GM23338 (cell line): ENCODE results near the gene OLFML3. TPM values are rescaled to one million over a fixed set of nuclear protein-coding genes. Genes with fewer than 3 reads are reported as not detected.

Experiments used
- ATAC-seq: fragments of 200-7000 bp; cut with Tn5 transposase; 3 replicates; pipeline ENCODE4 v1.9.1; 2020
- DNase-seq: peaks from one replicate; pipeline ENCODE4 v3.0.0-alpha.2; 2015; ENCODE audit warnings: low spot score
- H2AFZ ChIP-seq: fragments of 200-600 bp; sonication (generic); 2 replicates; pipeline ENCODE4 v1.8.0; 2016; ENCODE audit warnings: antibody characterized with exemption, mild to moderate bottlenecking, moderate library complexity
- H3F3A ChIP-seq: fragments of 200-600 bp; sonication (generic); replicated peaks from 2 replicates; pipeline ENCODE4 v1.8.0; 2017; ENCODE audit warnings: antibody characterized with exemption, mixed run types, low read depth
- H3K27ac ChIP-seq: fragments of 200-600 bp; sonication (generic); 2 replicates; pipeline ENCODE4 v1.6.1; 2016; ENCODE audit warnings: low read depth
- H3K27me3 ChIP-seq: fragments of 200-600 bp; sonication (generic); 2 replicates; pipeline ENCODE4 v1.8.0; 2016; ENCODE audit warnings: mild to moderate bottlenecking, mixed run types, moderate library complexity; ENCODE audit not compliant: insufficient read depth
- H3K36me3 ChIP-seq: fragments of 200-600 bp; sonication (generic); 2 replicates; pipeline ENCODE4 v1.8.0; 2016; ENCODE audit warnings: mild to moderate bottlenecking; ENCODE audit not compliant: insufficient read depth
- H3K4me1 ChIP-seq: fragments of 200-600 bp; sonication (generic); 2 replicates; pipeline ENCODE4 v1.8.0; 2016; ENCODE audit warnings: mild to moderate bottlenecking, moderate library complexity; ENCODE audit not compliant: insufficient read depth
- H3K4me2 ChIP-seq: fragments of 200-600 bp; sonication (generic); 2 replicates; pipeline ENCODE4 v1.7.1; 2017; ENCODE audit warnings: mixed run types
- H3K4me3 ChIP-seq: fragments of 200-600 bp; sonication (generic); 2 replicates; pipeline ENCODE4 v1.6.1; 2016; ENCODE audit warnings: mixed run types
- H3K79me2 ChIP-seq: fragments of 200-600 bp; sonication (generic); replicated peaks from 2 replicates; pipeline ENCODE4 v1.8.0; 2017; ENCODE audit warnings: mild to moderate bottlenecking; ENCODE audit not compliant: insufficient read depth
- H3K9me2 ChIP-seq: fragments of 200-600 bp; sonication (generic); 2 replicates; pipeline ENCODE4 v1.8.0; 2017; ENCODE audit not compliant: insufficient read depth
- H4K20me1 ChIP-seq: fragments of 200-600 bp; sonication (generic); replicated peaks from 2 replicates; pipeline ENCODE4 v1.8.0; 2017; ENCODE audit warnings: mild to moderate bottlenecking; ENCODE audit not compliant: insufficient read depth
- H3K27ac Mint-ChIP-seq: 2 replicates; pipeline ENCODE4 v1.8.0; 2020; ENCODE audit warnings: inconsistent platforms, mild to moderate bottlenecking, moderate library complexity, mixed read lengths
- H3K27me3 Mint-ChIP-seq: 3 replicates; pipeline ENCODE4 v1.8.0; 2022; ENCODE audit warnings: low read depth, mild to moderate bottlenecking, moderate library complexity, mixed read lengths, inconsistent platforms; ENCODE audit not compliant: insufficient read depth, poor library complexity
- H3K36me3 Mint-ChIP-seq: 3 replicates; pipeline ENCODE4 v1.8.0; 2021; ENCODE audit warnings: low read depth, mild to moderate bottlenecking, inconsistent platforms, moderate library complexity, mixed read lengths
- H3K4me1 Mint-ChIP-seq: 3 replicates; pipeline ENCODE4 v1.8.0; 2020; ENCODE audit warnings: mild to moderate bottlenecking, inconsistent platforms, mixed read lengths
- H3K4me3 Mint-ChIP-seq: 3 replicates; pipeline ENCODE4 v1.8.0; 2021; ENCODE audit warnings: moderate library complexity, mild to moderate bottlenecking, inconsistent platforms, mixed read lengths
- H3K9me3 Mint-ChIP-seq: 3 replicates; pipeline ENCODE4 v1.8.0; 2020; ENCODE audit warnings: moderate library complexity, mild to moderate bottlenecking, inconsistent platforms, mixed read lengths
- CREB1 ChIP-seq: fragments of 250-450 bp; sonication (Bioruptor Pico); IDR thresholded peaks from 2 replicates; pipeline ENCODE4 v1.5.0; 2020; ENCODE audit warnings: low read depth, mild to moderate bottlenecking, moderate library complexity
- CTCF ChIP-seq, 2 experiments: fragments of 200-600 bp in 1 of 2; sonication (generic) in 1 of 2; conservative IDR thresholded peaks; 2 replicates each; pipeline versions ENCODE4 v1.5.1 to v1.6.1; 2016 to 2017; ENCODE audit warnings: antibody characterized with exemption in 2 of 2, low read depth in 2 of 2, mild to moderate bottlenecking in 2 of 2, moderate library complexity in 1 of 2
- ETS1 ChIP-seq: IDR thresholded peaks from 2 replicates; pipeline ENCODE4 v1.6.1; 2016; ENCODE audit warnings: antibody characterized with exemption
- EZH2phosphoT487 ChIP-seq: fragments of 200-600 bp; sonication (generic); IDR thresholded peaks from one replicate; pipeline ENCODE4 v1.8.1; 2018; ENCODE audit warnings: antibody characterized with exemption; ENCODE audit not compliant: unreplicated experiment
- POLR2AphosphoS5 ChIP-seq: IDR thresholded peaks from 2 replicates; pipeline ENCODE4 v1.6.1; 2016; ENCODE audit warnings: antibody characterized with exemption, low read depth
- REST ChIP-seq: IDR thresholded peaks from one replicate; pipeline ENCODE4 v1.6.1; 2018; ENCODE audit warnings: antibody characterized with exemption; ENCODE audit not compliant: unreplicated experiment
- ZNF462 ChIP-seq: fragments of 250-450 bp; sonication (Bioruptor Pico); IDR thresholded peaks from 2 replicates; pipeline ENCODE4 v1.5.0; 2020; ENCODE audit warnings: mild to moderate bottlenecking, moderate library complexity
- polyA plus RNA-seq: library from polyadenylated mRNA; unstranded; fragments of >200 nt; fragmentation: Nextera tagmentation; extraction: Ambion mirVana; gene quantifications from 2 replicates; pipeline ENCODE4 v1.2.1, GENCODE V29; 2016
- total RNA-seq: library from RNA; depleted of rRNA; stranded (reverse); fragments of >200 nt; shearing (Covaris generic); gene quantifications from 2 replicates; pipeline ENCODE4 v1.2.3, GENCODE V29; 2014

OLFML3 gene
- total and polyA plus RNA-seq, 2 experiments from 2014 or later: 42.8 to 69.9 TPM

GRCh38 chr1:113972954-113973353 is 6.3 kb upstream of the OLFML3 start (continued):
- no peak for TF ChIP-seq ZNF462 (CRISPR knock-in tag)
- TF ChIP-seq POLR2AphosphoS5: no peak
- TF ChIP-seq CREB1: no peak
- TF ChIP-seq REST: no peak

- H3K9me2 ChIP-seq: no peaks in the 10 kb centered on the region
- H3K79me2 ChIP-seq: peaks cover 3% of the 10 kb centered on the region; the same call in 1 of the 2 replicates
- H3K27ac Mint-ChIP-seq: peak overlapping the region; percentile 13; the same call in 1 of the 2 replicates
- H2AFZ ChIP-seq: no peak overlapping the region
- ATAC-seq: no peak
- peaks cover 30% of the 10 kb centered on the region for H3K36me3 Mint-ChIP-seq
- H3K4me3 Mint-ChIP-seq: no peak overlapping the region
- H3K36me3 ChIP-seq: peaks cover 30% of the 10 kb centered on the region
- H3K4me3 ChIP-seq: no peak overlapping the region
- H3F3A ChIP-seq: no peaks in the 10 kb centered on the region; the same call in 1 of the 2 replicates
- no peak for DNase-seq
- H3K27me3 Mint-ChIP-seq: peaks cover 10% of the 10 kb centered on the region
- no peaks in the 10 kb centered on the region for H4K20me1 ChIP-seq
- no peaks in the 10 kb centered on the region for H3K9me3 Mint-ChIP-seq
- 0 out of 2 replicates have a peak overlapping the region, but pooled peaks have one; percentile 29 for H3K4me2 ChIP-seq
- H3K27me3 ChIP-seq: no peaks in the 10 kb centered on the region
- 0 out of 2 replicates have a peak overlapping the region, but pooled peaks have one; percentile 3 for H3K27ac ChIP-seq
- peaks cover 54% of the 10 kb centered on the region for H3K4me1 Mint-ChIP-seq
- peaks cover 50% of the 10 kb centered on the region for H3K4me1 ChIP-seq
- TF ChIP-seq REST (no peak), CTCF (conservative IDR thresholded peaks at IDR 0.05; ENCODE audit: low read depth in 2 of 2) (no peak), ETS1 (no peak), EZH2phosphoT487 (no peak)
Measured at GRCh38 chr1:113975211-113975895, 3.9 kb upstream of the OLFML3 start.
